ENCODE measurements around the gene LIMS2.

DNA sequence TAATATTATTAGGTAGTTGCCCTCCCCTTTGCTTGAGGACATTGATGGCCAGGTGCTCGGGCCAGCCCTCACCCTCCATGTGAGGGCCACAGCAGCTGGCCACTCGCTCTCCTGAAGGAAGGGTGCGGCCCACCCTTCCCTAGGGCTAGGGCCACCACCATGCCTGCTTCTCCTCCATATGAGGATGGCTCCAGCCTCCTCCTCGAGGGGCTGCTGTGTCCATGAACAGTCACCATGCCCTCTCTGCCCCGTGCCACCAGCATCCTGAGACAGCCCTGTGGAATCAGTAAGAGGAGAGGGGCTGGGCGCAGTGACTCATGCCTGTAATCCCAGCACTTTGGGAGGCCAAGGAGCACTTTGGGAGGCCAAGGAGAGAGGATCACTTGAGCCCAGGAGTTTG is 27.0 kb downstream of the LIMS2 start:
- TF ChIP-seq, protein P1, sequence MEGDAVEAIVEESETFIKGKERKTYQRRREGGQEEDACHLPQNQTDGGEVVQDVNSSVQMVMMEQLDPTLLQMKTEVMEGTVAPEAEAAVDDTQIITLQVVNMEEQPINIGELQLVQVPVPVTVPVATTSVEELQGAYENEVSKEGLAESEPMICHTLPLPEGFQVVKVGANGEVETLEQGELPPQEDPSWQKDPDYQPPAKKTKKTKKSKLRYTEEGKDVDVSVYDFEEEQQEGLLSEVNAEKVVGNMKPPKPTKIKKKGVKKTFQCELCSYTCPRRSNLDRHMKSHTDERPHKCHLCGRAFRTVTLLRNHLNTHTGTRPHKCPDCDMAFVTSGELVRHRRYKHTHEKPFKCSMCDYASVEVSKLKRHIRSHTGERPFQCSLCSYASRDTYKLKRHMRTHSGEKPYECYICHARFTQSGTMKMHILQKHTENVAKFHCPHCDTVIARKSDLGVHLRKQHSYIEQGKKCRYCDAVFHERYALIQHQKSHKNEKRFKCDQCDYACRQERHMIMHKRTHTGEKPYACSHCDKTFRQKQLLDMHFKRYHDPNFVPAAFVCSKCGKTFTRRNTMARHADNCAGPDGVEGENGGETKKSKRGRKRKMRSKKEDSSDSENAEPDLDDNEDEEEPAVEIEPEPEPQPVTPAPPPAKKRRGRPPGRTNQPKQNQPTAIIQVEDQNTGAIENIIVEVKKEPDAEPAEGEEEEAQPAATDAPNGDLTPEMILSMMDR (IDR thresholded peaks at IDR 0.05) = no peak
- no peak for TF ChIP-seq POLR2A (IDR thresholded peaks at IDR 0.05)

All from body of pancreas (tissue), 4 donors.